Activated T-cell treated with anti-CD3 and anti-CD28 coated beads, Interleukin-2, amount 50 U/mL, for 24 hours (primary cell): ENCODE measurements around the gene XPOT.

Experiments
- DNase-seq: peaks from one replicate; pipeline ENCODE4 v3.0.0-alpha.2; 2020
- H3K27ac Mint-ChIP-seq: 2 replicates; pipeline ENCODE4 v1.8.0; 2020; ENCODE audit warnings: mild to moderate bottlenecking, mixed read lengths
- H3K27me3 Mint-ChIP-seq: 2 replicates; pipeline ENCODE4 v1.8.0; 2020; ENCODE audit warnings: mixed read lengths
- H3K36me3 Mint-ChIP-seq: 2 replicates; pipeline ENCODE4 v1.8.0; 2020; ENCODE audit warnings: low read depth, mixed read lengths
- H3K4me1 Mint-ChIP-seq: 2 replicates; pipeline ENCODE4 v1.8.0; 2020; ENCODE audit warnings: low read depth, mixed read lengths
- H3K4me3 Mint-ChIP-seq: 2 replicates; pipeline ENCODE4 v1.8.0; 2020; ENCODE audit warnings: mild to moderate bottlenecking, moderate library complexity, mixed read lengths
- H3K9me3 Mint-ChIP-seq: 2 replicates; pipeline ENCODE4 v1.8.0; 2020; ENCODE audit warnings: mixed read lengths

XPOT gene

DNA sequence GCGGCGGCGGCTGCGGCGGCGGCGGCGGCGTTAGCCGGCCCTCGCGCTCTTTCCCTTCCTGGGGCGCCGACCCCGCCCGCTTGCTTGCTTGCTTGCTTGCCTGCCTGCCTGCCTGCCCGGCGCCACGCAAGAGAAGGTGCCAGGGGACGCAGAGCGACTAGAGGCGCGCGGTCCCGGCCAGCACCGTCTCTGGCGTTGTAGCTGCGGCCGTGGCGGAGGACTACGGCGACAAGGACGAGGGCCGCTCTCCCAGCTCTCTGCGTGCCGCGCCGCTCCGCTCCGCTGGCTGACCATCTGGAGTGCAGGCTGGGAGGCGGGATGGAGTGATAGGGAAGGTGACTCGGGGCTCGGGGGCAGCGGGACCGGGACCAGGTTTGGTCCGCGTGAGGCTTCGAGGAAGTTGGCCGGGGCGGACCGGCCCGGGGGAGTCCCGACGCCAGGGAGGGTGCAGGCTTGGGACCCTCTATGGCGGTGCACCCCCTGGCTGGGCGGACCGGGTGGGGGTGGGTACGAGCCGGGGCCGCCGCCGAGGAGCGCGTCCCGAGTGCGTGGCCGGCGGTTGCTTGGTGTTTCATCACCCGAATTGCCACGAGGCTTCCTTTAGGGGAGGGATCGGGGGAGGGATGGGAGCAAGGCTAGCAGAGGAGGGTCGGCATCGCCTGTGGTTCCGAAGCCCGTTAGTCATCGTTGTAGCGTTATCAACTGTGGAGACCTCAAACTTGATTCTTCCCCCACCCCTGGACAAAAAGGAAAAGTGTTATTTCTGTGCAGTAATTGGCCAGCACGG lies 471 bp downstream of the XPOT start:
- Mint-ChIP-seq H3K36me3 (peaks cover 45% of the 10 kb centered on the region), H3K9me3 (no peaks in the 10 kb centered on the region), H3K4me1 (peaks cover 53% of the 10 kb centered on the region), H3K4me3 (peak overlapping the region; percentile 97), H3K27ac (peak overlapping the region; percentile 99), H3K27me3 (no peaks in the 10 kb centered on the region)
- DNase-seq = peak; percentile 83

DNA sequence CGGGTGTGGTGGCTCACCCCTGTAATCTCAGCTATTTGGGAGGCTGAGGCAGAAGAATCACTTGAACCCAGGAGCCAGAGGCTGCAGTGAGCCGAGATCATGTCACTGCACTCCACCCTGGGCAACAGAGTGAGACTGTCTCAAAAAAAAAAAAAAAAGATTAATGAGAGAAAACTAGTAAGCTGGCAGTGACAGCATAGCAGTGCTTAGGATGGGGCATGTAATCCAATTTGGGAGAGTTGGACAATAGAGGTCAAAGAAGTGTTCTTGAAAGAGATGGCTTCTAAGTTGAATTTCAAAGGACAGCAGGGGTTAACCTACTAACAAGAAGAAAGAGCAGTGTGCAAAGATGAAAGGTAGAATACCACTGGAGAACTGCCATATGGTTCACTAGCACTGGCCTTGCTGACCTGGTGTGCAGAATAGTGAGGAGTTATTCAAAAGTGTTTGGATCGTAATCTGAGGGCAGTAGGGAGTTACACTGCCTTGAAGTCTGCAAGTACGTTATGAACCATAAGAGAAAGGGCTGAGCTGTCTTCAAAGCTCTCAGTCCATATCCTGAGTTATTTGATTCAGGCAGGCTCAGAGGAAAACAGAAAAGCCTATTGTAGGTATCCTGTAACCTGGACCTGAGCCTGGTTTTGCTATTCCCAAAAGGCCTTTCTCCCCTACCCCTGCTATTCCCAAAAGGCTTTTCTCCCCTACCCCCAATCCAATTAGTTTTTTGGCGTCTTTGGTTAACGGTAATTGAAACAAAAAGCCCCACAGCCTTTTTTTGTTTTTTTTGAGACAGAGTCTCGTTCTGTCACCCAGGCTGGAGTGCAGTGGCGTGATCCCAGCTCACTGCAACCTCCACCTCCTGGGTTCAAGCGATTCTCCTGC lies 3.4 kb downstream of the XPOT start:
- H3K27me3 Mint-ChIP-seq = no peaks in the 10 kb centered on the region
- H3K4me3 Mint-ChIP-seq = peak overlapping the region; percentile 18
- peaks cover 48% of the 10 kb centered on the region for H3K4me1 Mint-ChIP-seq
- H3K27ac Mint-ChIP-seq = peak overlapping the region; percentile 20
- no peak for DNase-seq
- peaks cover 71% of the 10 kb centered on the region for H3K36me3 Mint-ChIP-seq
- no peaks in the 10 kb centered on the region for H3K9me3 Mint-ChIP-seq

GRCh38 chr12:64411427-64411826 lies 7.2 kb downstream of the XPOT start:
- Mint-ChIP-seq H3K27ac (no peak overlapping the region), H3K4me3 (no peak overlapping the region), H3K27me3 (no peaks in the 10 kb centered on the region), H3K4me1 (peaks cover 34% of the 10 kb centered on the region), H3K9me3 (no peaks in the 10 kb centered on the region), H3K36me3 (peaks cover 94% of the 10 kb centered on the region)
- no peak for DNase-seq

DNA sequence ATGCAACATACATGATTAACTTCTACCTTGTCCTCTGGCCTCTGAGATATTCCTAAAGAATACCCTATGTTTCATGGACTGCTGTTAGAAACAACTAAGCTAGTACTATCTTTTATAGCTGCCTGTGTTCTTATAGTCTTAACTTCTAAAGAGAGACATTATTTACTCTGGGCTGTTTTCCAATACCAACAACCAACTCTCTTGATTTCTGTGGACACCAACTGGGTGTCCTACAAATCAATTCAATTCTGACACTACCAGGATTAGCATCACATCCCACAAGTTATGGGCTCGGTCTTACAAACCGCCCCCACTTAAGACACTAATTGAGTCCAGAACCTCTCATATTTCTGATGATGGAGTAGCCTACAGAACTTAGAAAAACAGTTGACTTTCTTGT lies 8.3 kb downstream of the XPOT start:
- Mint-ChIP-seq H3K27ac (no peak overlapping the region), H3K4me3 (no peak overlapping the region), H3K36me3 (peaks cover 95% of the 10 kb centered on the region), H3K9me3 (no peaks in the 10 kb centered on the region), H3K4me1 (peaks cover 31% of the 10 kb centered on the region), H3K27me3 (no peaks in the 10 kb centered on the region)
- DNase-seq = no peak

DNA sequence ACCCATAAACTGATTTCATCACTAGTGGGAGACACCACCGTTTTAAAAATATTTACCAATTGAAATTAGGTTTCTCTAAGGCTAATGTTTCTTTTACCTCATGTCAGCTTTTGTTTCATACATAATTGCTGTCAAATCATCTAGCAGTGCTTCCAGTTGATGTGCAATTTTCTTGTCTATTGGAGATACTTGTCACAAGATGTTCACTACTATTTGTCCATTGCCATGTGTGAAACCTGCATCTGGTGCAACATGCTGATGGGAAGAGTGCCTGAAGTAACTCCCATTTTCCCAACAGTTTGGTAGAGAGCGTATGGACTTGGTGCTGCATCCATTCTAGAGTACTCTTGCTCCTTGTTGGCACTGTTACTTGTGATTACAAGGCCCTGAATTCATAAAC lies 9.7 kb downstream of the XPOT start:
- H3K27ac Mint-ChIP-seq = no peak overlapping the region
- H3K27me3 Mint-ChIP-seq = no peaks in the 10 kb centered on the region
- DNase-seq = no peak
- no peak overlapping the region for H3K4me3 Mint-ChIP-seq
- H3K9me3 Mint-ChIP-seq = no peaks in the 10 kb centered on the region
- H3K36me3 Mint-ChIP-seq = peaks cover 95% of the 10 kb centered on the region
- peaks cover 28% of the 10 kb centered on the region for H3K4me1 Mint-ChIP-seq

DNA sequence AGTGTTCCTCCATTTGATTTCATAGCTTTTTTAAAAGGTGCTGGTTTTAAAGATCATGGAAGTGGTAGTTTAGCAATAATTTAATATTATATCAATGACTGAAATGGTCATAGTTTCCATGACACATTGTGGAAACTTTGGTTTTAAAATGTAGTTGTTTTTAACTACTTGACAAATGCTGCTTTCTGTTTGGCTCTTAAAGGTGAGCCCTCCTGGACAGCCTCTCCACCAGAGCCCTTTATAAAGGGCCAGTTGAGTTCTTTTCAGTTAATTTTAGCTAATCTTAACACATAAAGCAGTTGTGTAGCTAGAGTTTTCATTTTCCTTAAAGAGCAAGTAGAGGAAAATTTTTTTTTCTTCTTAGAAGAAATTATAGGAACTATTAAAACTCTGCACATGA lies 14.0 kb downstream of the XPOT start:
- peak overlapping the region; percentile 72 for H3K27ac Mint-ChIP-seq
- peaks cover 20% of the 10 kb centered on the region for H3K4me1 Mint-ChIP-seq
- no peak overlapping the region for H3K4me3 Mint-ChIP-seq
- no peak for DNase-seq
- H3K27me3 Mint-ChIP-seq = no peaks in the 10 kb centered on the region
- no peaks in the 10 kb centered on the region for H3K9me3 Mint-ChIP-seq
- peaks cover 96% of the 10 kb centered on the region for H3K36me3 Mint-ChIP-seq

DNA sequence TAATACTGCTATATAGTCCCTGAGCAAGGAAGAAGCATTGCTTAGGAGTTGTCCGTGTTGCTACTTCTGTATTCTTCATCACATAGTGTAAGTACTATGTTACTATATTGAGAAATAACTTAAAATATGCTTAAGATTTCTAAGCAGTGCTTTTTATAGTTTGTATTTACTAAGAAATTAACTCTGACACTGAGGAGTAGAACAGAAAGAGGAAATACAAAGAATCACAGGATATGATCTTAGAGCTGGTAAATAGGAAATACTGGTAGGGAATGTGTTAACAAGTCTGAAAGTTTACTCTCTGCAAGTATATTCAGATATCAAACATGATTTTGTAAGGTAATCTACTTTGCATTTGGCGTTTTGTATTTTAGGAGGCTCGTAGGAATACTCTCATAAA lies 15.5 kb downstream of the XPOT start:
- Mint-ChIP-seq H3K27me3 (no peaks in the 10 kb centered on the region), H3K9me3 (no peaks in the 10 kb centered on the region), H3K27ac (no peak overlapping the region), H3K4me1 (peaks cover 20% of the 10 kb centered on the region), H3K4me3 (no peak overlapping the region), H3K36me3 (peaks cover 96% of the 10 kb centered on the region)
- no peak for DNase-seq

DNA sequence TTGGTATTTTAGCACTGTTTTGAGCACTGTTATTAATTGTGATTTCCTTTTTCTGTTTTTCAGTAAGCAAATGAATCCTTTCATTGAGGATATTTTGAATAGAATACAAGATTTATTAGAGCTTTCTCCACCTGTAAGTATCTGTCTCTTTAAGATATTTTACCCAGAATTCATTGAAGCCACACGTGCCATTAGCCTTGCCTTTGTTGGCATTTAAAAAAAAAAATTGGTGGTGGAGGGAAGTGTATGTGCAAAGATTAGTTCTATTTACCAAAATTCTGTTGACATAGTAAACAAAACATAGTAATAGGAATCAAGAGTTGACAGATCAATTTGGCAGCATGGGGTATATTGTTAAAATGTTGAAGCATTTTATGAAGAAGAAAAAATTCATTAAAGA lies 23.8 kb downstream of the XPOT start:
- Mint-ChIP-seq H3K36me3 (peaks cover 96% of the 10 kb centered on the region), H3K4me3 (no peak overlapping the region)

DNA sequence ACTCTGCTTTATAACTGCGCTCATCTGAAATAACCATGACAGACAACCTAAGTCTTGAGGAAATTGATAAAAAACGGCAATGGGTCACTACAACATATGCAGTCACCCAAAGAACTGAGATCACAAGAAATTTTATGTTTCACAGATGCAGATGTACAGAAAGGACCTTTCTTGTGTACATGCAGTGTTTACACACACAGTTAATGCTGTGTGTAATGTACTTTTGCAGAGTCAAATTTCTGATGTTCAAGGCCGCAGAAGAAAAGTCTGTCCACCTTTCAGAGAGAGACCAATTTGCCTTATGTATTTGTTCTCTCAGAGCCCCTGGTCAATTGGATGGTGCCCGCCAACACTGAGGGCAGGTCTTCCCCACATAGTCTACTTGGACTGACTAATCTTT lies 24.8 kb downstream of the XPOT start:
- DNase-seq = no peak
- Mint-ChIP-seq H3K27me3 (no peaks in the 10 kb centered on the region), H3K4me1 (no peaks in the 10 kb centered on the region), H3K4me3 (no peak overlapping the region), H3K27ac (peak overlapping the region; percentile 31), H3K9me3 (no peaks in the 10 kb centered on the region), H3K36me3 (peaks cover 96% of the 10 kb centered on the region)

More for the DNA sequence above, 23.8 kb downstream of the XPOT start:
- H3K27ac Mint-ChIP-seq = no peak overlapping the region
- H3K27me3 Mint-ChIP-seq = no peaks in the 10 kb centered on the region
- no peaks in the 10 kb centered on the region for H3K9me3 Mint-ChIP-seq
- no peaks in the 10 kb centered on the region for H3K4me1 Mint-ChIP-seq
- no peak for DNase-seq

- no peak overlapping the region for H3K27ac Mint-ChIP-seq
- H3K36me3 Mint-ChIP-seq = peaks cover 96% of the 10 kb centered on the region
- H3K4me1 Mint-ChIP-seq = no peaks in the 10 kb centered on the region
- no peaks in the 10 kb centered on the region for H3K9me3 Mint-ChIP-seq
- no peak for DNase-seq
- no peaks in the 10 kb centered on the region for H3K27me3 Mint-ChIP-seq
- H3K4me3 Mint-ChIP-seq = no peak overlapping the region
Observed at GRCh38 chr12:64430886-64431285, 26.7 kb downstream of the XPOT start.

- Mint-ChIP-seq H3K4me3 (no peak overlapping the region), H3K4me1 (no peaks in the 10 kb centered on the region), H3K9me3 (no peaks in the 10 kb centered on the region), H3K27me3 (no peaks in the 10 kb centered on the region), H3K36me3 (peaks cover 95% of the 10 kb centered on the region), H3K27ac (no peak overlapping the region)
- no peak for DNase-seq
Observed at GRCh38 chr12:64431791-64432190, 27.6 kb downstream of the XPOT start.

DNA sequence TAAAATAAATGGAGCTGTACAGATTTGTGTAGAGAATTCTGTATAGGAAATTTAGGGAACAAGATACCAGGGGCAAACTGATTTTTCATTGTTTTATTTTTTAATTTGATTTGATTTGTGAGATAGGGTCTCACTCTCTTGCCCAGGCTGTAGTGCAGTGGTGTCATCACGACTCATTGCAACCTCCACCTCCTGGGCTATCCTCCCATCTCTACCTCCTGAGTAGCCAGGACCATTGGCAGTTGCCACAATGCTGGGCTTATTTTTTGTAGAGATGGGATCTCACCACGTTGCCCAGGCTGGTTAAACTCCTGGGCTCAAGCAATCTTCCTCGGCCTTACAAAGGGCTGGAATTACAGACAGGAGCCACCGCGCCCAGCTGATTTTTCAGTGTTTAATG lies 29.7 kb downstream of the XPOT start:
- Mint-ChIP-seq H3K27ac (no peak overlapping the region), H3K36me3 (peaks cover 98% of the 10 kb centered on the region), H3K4me3 (no peak overlapping the region), H3K9me3 (no peaks in the 10 kb centered on the region), H3K27me3 (no peaks in the 10 kb centered on the region), H3K4me1 (no peaks in the 10 kb centered on the region)
- no peak for DNase-seq

- H3K27me3 Mint-ChIP-seq = no peaks in the 10 kb centered on the region
- no peak overlapping the region for H3K4me3 Mint-ChIP-seq
- no peaks in the 10 kb centered on the region for H3K9me3 Mint-ChIP-seq
- H3K4me1 Mint-ChIP-seq = peaks cover 14% of the 10 kb centered on the region
- no peak overlapping the region for H3K27ac Mint-ChIP-seq
- no peak for DNase-seq
- H3K36me3 Mint-ChIP-seq = peaks cover 94% of the 10 kb centered on the region
Observed at GRCh38 chr12:64440100-64440499, 35.9 kb downstream of the XPOT start.

DNA sequence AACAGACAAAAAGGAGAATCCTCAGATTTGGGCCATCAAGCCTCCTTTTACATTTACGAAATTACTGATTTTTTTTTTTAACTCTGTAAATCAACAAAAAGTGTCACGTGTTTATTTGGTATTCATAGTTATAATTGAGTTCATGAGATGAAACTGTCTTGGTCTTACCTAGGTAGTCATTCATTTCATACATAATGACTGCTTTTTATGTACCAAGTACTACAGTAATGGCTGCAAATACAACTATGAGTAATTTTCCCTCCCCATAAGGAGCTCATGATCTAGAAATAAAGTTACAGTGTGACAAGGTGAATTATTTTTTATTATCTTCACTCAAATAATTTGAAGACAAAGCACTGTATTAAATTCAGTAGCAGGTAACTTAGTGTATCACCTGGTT lies 41.3 kb downstream of the XPOT start:
- no peak overlapping the region for H3K4me3 Mint-ChIP-seq
- no peaks in the 10 kb centered on the region for H3K27me3 Mint-ChIP-seq
- H3K36me3 Mint-ChIP-seq = peaks cover 87% of the 10 kb centered on the region
- no peak for DNase-seq
- H3K4me1 Mint-ChIP-seq = peaks cover 32% of the 10 kb centered on the region
- H3K27ac Mint-ChIP-seq = peak overlapping the region; percentile 67
- H3K9me3 Mint-ChIP-seq = no peaks in the 10 kb centered on the region

- Mint-ChIP-seq H3K27ac (peak overlapping the region; percentile 67), H3K4me3 (no peak overlapping the region), H3K9me3 (no peaks in the 10 kb centered on the region), H3K4me1 (peaks cover 40% of the 10 kb centered on the region), H3K27me3 (no peaks in the 10 kb centered on the region), H3K36me3 (peaks cover 83% of the 10 kb centered on the region)
- no peak for DNase-seq
Observed at GRCh38 chr12:64446295-64446694, 42.1 kb downstream of the XPOT start.
